Fibroblast of lung (primary cell): ENCODE measurements around the gene UPB1. TPM values are rescaled to one million over a fixed set of nuclear protein-coding genes. Genes with fewer than 3 reads are reported as not detected.

Experiments
- DNase-seq, 2 donors: peaks; one replicate each; pipeline versions ENCODE4 v3.0.0 to v3.0.0-alpha.2; 2010; ENCODE audit warnings: low read depth in 2 of 2
- H2AFZ ChIP-seq: 2 replicates; pipeline ENCODE4 v1.5.1; 2012; ENCODE audit warnings: low read length, control low read depth, inconsistent platforms
- H3K27ac ChIP-seq: 2 replicates; pipeline ENCODE4 v1.5.1; 2011; ENCODE audit warnings: low read length, control low read depth; ENCODE audit not compliant: insufficient read depth
- H3K27me3 ChIP-seq: 2 replicates; pipeline ENCODE4 v1.5.1; 2011; ENCODE audit warnings: mild to moderate bottlenecking, low read length; ENCODE audit not compliant: control insufficient read depth, insufficient read depth
- H3K36me3 ChIP-seq: 2 replicates; pipeline ENCODE4 v1.5.1; 2011; ENCODE audit warnings: low read length; ENCODE audit not compliant: control insufficient read depth, insufficient read depth
- H3K4me1 ChIP-seq: 2 replicates; pipeline ENCODE4 v1.5.1; 2011; ENCODE audit warnings: low read length; ENCODE audit not compliant: control insufficient read depth, insufficient read depth; ENCODE audit errors: extremely low read depth
- H3K4me2 ChIP-seq: 2 replicates; pipeline ENCODE4 v1.5.1; 2011; ENCODE audit warnings: low read length, control low read depth; ENCODE audit not compliant: insufficient read depth; ENCODE audit errors: extremely low read depth
- H3K4me3 ChIP-seq, 4 experiments: fragments of 200-600 bp in 1 of 4; sonication (generic) in 1 of 4; replicated peaks in 1 of 4; 2 replicates each; pipeline ENCODE4 v1.5.1; 2011 to 2016; ENCODE audit warnings: low read length in 4 of 4, low read depth in 3 of 4, mild to moderate bottlenecking in 3 of 4, control low read depth in 2 of 4, inconsistent platforms in 1 of 4, mixed read lengths in 1 of 4; ENCODE audit not compliant: insufficient read depth in 1 of 4; ENCODE audit errors: control extremely low read depth in 1 of 4
- H3K79me2 ChIP-seq: 2 replicates; pipeline ENCODE4 v1.5.1; 2012; ENCODE audit warnings: mild to moderate bottlenecking, low read length, inconsistent platforms; ENCODE audit not compliant: control insufficient read depth, insufficient read depth
- H3K9ac ChIP-seq: 2 replicates; pipeline ENCODE4 v1.5.1; 2011; ENCODE audit warnings: mild to moderate bottlenecking, low read length, control low read depth; ENCODE audit not compliant: insufficient read depth
- H3K9me3 ChIP-seq: 2 replicates; pipeline ENCODE4 v1.5.1; 2012; ENCODE audit warnings: low read depth, low read length; ENCODE audit not compliant: control insufficient read depth, insufficient read depth
- H4K20me1 ChIP-seq: 2 replicates; pipeline ENCODE4 v1.5.1; 2011; ENCODE audit warnings: low read length; ENCODE audit not compliant: control insufficient read depth, insufficient read depth; ENCODE audit errors: extremely low read depth
- EZH2 ChIP-seq: IDR thresholded peaks from 2 replicates; pipeline ENCODE4 v1.5.1; 2012; ENCODE audit warnings: low read length, control low read depth, mild to moderate bottlenecking; ENCODE audit errors: missing control alignments
- polyA plus RNA-seq, 2 donors: library from polyadenylated mRNA; depleted of rRNA in 1 of 2; stranded (reverse) in 1 of 2; unstranded in 1 of 2; fragments of >200 nt; gene quantifications; 2 replicates each; pipeline ENCODE4 v1.2.1, GENCODE V29; 2011 to 2012; ENCODE audit warnings: missing spikeins in 1 of 2
- total RNA-seq: library from RNA; depleted of rRNA; stranded (reverse); fragments of >200 nt; gene quantifications from 2 replicates; pipeline ENCODE4 v1.2.1, GENCODE V29; 2014
- TF ChIP-seq, protein P1 (sequence below), 2 donors: IDR thresholded peaks in 1 of 2; conservative IDR thresholded peaks in 1 of 2; 1 replicate in 1 of 2; 2 replicates in 1 of 2; pipeline ENCODE4 v1.5.1; 2011 to 2012; ENCODE audit warnings: low read length in 2 of 2, control low read depth in 1 of 2, inconsistent platforms in 1 of 2, low read depth in 1 of 2, mild to moderate bottlenecking in 1 of 2

Gene UPB1
- total and polyA plus RNA-seq, 2 donors (not counting 1 experiment from before 2014, with no cell fraction given) = 0.05 TPM; not detected in 1

DNA sequence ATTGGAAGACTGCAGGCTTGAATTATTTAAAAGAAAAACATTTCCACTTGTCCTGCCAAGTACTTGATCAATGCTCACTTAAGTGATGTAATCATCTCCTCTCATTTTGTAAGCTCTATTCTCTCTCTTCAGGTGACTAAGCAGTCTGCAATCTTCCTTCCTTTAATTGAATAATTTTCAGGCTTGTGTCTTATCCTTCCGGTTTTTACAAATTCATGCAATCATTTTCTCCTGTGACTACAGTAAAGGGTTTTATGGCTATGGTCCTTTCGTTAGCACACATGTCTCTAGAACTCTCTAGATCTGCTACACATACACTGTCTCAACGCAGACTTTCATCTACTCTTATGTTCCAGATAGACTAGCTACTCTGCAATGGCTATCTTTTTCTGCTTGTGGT, 12.6 kb upstream of the UPB1 start:
- Histone ChIP-seq H3K27ac (no peak overlapping the region), H3K79me2 (no peaks in the 10 kb centered on the region), H4K20me1 (no peaks in the 10 kb centered on the region), H2AFZ (no peak overlapping the region), H3K4me3 (no peak overlapping the region), H3K9ac (no peak overlapping the region), H3K9me3 (no peaks in the 10 kb centered on the region), H3K27me3 (no peaks in the 10 kb centered on the region), H3K36me3 (no peaks in the 10 kb centered on the region), H3K4me1 (peaks cover 2% of the 10 kb centered on the region), H3K4me2 (no peak overlapping the region)
- no peak for TF ChIP-seq EZH2
- TF ChIP-seq, protein P1, sequence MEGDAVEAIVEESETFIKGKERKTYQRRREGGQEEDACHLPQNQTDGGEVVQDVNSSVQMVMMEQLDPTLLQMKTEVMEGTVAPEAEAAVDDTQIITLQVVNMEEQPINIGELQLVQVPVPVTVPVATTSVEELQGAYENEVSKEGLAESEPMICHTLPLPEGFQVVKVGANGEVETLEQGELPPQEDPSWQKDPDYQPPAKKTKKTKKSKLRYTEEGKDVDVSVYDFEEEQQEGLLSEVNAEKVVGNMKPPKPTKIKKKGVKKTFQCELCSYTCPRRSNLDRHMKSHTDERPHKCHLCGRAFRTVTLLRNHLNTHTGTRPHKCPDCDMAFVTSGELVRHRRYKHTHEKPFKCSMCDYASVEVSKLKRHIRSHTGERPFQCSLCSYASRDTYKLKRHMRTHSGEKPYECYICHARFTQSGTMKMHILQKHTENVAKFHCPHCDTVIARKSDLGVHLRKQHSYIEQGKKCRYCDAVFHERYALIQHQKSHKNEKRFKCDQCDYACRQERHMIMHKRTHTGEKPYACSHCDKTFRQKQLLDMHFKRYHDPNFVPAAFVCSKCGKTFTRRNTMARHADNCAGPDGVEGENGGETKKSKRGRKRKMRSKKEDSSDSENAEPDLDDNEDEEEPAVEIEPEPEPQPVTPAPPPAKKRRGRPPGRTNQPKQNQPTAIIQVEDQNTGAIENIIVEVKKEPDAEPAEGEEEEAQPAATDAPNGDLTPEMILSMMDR (conservative IDR thresholded peaks at IDR 0.05 in 1 of 2, IDR thresholded peaks at IDR 0.05 in 1 of 2; ENCODE audit: low read depth in 1 of 2, low read length in 2 of 2) = no peak
- DNase-seq = peak; percentile 63 to 94

DNA sequence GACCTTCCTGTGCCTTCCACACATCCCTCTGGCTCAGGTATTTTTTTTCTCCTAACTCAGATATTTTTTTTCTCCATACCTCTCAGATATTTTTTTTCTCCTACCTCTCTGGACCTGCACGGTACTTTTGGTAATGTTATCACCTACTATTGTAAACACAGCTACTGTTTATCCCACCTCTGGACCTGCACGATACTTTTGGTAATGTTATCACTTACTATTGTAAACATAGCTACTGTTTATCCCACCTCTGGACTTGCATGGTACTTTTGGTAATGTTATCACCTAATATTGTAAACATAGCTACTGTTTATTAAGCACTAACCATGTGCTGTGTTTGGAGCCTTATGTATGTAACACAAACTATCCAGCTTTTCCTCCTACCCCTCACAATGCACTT, 12.1 kb upstream of the UPB1 start:
- H3K4me1 ChIP-seq = peaks cover 2% of the 10 kb centered on the region
- H3K4me3 ChIP-seq = no peak overlapping the region
- no peaks in the 10 kb centered on the region for H3K79me2 ChIP-seq
- no peak for DNase-seq
- H4K20me1 ChIP-seq = no peaks in the 10 kb centered on the region
- no peak overlapping the region for H2AFZ ChIP-seq
- H3K9me3 ChIP-seq = no peaks in the 10 kb centered on the region
- no peak for TF ChIP-seq EZH2
- TF ChIP-seq, protein P1 (conservative IDR thresholded peaks at IDR 0.05 in 1 of 2, IDR thresholded peaks at IDR 0.05 in 1 of 2; ENCODE audit: low read depth in 1 of 2, low read length in 2 of 2) = no peak
- H3K36me3 ChIP-seq = no peaks in the 10 kb centered on the region
- no peak overlapping the region for H3K4me2 ChIP-seq
- no peak overlapping the region for H3K9ac ChIP-seq
- H3K27ac ChIP-seq = no peak overlapping the region
- no peaks in the 10 kb centered on the region for H3K27me3 ChIP-seq

- H3K4me1 ChIP-seq = peaks cover 2% of the 10 kb centered on the region
- no peak overlapping the region for H3K4me2 ChIP-seq
- H3K79me2 ChIP-seq = no peaks in the 10 kb centered on the region
- TF ChIP-seq EZH2 = no peak
- TF ChIP-seq, protein P1 (conservative IDR thresholded peaks at IDR 0.05 in 1 of 2, IDR thresholded peaks at IDR 0.05 in 1 of 2; ENCODE audit: low read depth in 1 of 2, low read length in 2 of 2) = no peak
- DNase-seq = peak in 1 of 2 donors; percentile 70
- no peak overlapping the region for H3K9ac ChIP-seq
- no peaks in the 10 kb centered on the region for H3K36me3 ChIP-seq
- H3K27me3 ChIP-seq = no peaks in the 10 kb centered on the region
- no peak overlapping the region for H3K4me3 ChIP-seq
- no peaks in the 10 kb centered on the region for H3K9me3 ChIP-seq
- no peak overlapping the region for H3K27ac ChIP-seq
- H4K20me1 ChIP-seq = no peaks in the 10 kb centered on the region
- H2AFZ ChIP-seq = no peak overlapping the region
These were observed 11.1 kb upstream of the UPB1 start for GRCh38 chr22:24483976-24484545.
